H1 (cell line): ENCODE measurements around the gene DIP2C. TPM values are rescaled to one million over a fixed set of nuclear protein-coding genes. Genes with fewer than 3 reads are reported as not detected.

Experiments used
- ATF2 ChIP-seq: IDR thresholded peaks from 2 replicates; pipeline ENCODE4 v1.6.1; 2012; ENCODE audit warnings: low read length, inconsistent platforms
- BRCA1 ChIP-seq: IDR thresholded peaks from 2 replicates; pipeline ENCODE4 v1.6.1; 2012; ENCODE audit warnings: low read depth, low read length, improper control_type of control experiment
- RBBP5 ChIP-seq: IDR thresholded peaks from 2 replicates; pipeline ENCODE4 v1.7.1; 2012; ENCODE audit warnings: low read depth, mild to moderate bottlenecking, inconsistent platforms, low read length, moderate library complexity, borderline replicate concordance
- RFX5 ChIP-seq: IDR thresholded peaks from 2 replicates; pipeline ENCODE4 v1.6.1; 2011; ENCODE audit warnings: low read depth, low read length, improper control_type of control experiment, borderline replicate concordance
- RNF2 ChIP-seq: fragments of 200-900, 300-1000 bp; sonication (generic); IDR thresholded peaks from 2 replicates; pipeline ENCODE4 v1.7.1; 2016; ENCODE audit warnings: borderline replicate concordance, low read depth, mild to moderate bottlenecking, antibody characterized with exemption, low read length; ENCODE audit not compliant: poor library complexity, severe bottlenecking; ENCODE audit errors: missing control alignments
- YY1 ChIP-seq: IDR thresholded peaks from 2 replicates; pipeline ENCODE4 v1.6.1; 2011; ENCODE audit warnings: low read depth, mild to moderate bottlenecking, low read length
- polyA plus RNA-seq, 7 experiments: library from polyadenylated mRNA; depleted of rRNA in 3 of 7; stranded (reverse) in 5 of 7; unstranded in 2 of 7; fragments of >200 nt in 5 of 7; fragments of 200-250 nt in 2 of 7; gene quantifications; 1 replicate in 5 of 7; 2 replicates in 1 of 7; 4 replicates in 1 of 7; pipeline versions ENCODE4 v1.2.1 to v1.2.3, GENCODE V29; 2011 to 2013; ENCODE audit warnings: missing spikeins in 2 of 7, mixed read lengths in 2 of 7
- total RNA-seq: library from RNA; stranded (reverse); fragmentation: NEBNext Ultra II Directional; extraction: Animal tissue kit (Norgen Biotek cat#: 25700); gene quantifications from 2 replicates; pipeline ENCODE4 v1.2.1, GENCODE V29; 2021

Gene DIP2C
- total and polyA plus RNA-seq, 2 of the 8 experiments (the other 6 are each of a cell fraction or from before 2014, with no cell fraction given): 3.8 to 9.3 TPM

GRCh38 chr10:298033-298432, 391.4 kb downstream of the DIP2C start (continued):
- TF ChIP-seq RNF2 (no peak), ATF2 (no peak), BRCA1 (no peak), YY1 (no peak), RBBP5 (no peak), RFX5 (no peak)
